Keratinocyte (primary cell): ENCODE results near the gene NTSR1.

Experiments
- EZH2 ChIP-seq: IDR thresholded peaks from one replicate; pipeline ENCODE4 v1.6.1; 2012; ENCODE audit warnings: inconsistent platforms, mild to moderate bottlenecking, low read length, moderate library complexity
- TF ChIP-seq, protein P1 (sequence below), 3 experiments: IDR thresholded peaks in 1 of 3; conservative IDR thresholded peaks in 1 of 3; optimal IDR thresholded peaks in 1 of 3; 2 replicates in 2 of 3; 3 replicates in 1 of 3; pipeline versions ENCODE3 to v1.5.1; 2011; ENCODE audit warnings: low read length in 3 of 3, mild to moderate bottlenecking in 3 of 3, moderate library complexity in 2 of 3, control low read depth in 1 of 3, inconsistent platforms in 1 of 3; ENCODE audit not compliant: insufficient read depth in 2 of 3; ENCODE audit errors: extremely low read depth in 1 of 3

DNA sequence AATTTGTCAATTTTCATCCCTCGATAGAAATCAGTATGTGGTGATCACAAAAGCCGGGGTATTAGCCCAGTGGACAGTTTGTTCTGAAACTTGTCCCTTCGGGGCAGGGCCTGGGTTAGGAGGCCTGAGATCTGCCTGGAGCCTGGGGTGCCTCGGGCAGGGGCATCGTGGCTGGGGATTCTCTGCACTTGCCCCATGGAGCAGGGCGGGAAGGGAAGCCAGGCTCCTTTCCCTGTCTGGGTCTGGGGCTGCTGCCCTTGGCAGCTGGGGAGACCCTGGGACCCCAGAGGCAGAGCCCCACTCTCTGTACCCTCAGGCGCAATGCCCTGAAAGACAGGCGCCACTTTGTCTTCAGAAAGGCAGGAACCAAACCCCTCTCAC, 27.4 kb downstream of the NTSR1 start:
- TF ChIP-seq, protein P1, sequence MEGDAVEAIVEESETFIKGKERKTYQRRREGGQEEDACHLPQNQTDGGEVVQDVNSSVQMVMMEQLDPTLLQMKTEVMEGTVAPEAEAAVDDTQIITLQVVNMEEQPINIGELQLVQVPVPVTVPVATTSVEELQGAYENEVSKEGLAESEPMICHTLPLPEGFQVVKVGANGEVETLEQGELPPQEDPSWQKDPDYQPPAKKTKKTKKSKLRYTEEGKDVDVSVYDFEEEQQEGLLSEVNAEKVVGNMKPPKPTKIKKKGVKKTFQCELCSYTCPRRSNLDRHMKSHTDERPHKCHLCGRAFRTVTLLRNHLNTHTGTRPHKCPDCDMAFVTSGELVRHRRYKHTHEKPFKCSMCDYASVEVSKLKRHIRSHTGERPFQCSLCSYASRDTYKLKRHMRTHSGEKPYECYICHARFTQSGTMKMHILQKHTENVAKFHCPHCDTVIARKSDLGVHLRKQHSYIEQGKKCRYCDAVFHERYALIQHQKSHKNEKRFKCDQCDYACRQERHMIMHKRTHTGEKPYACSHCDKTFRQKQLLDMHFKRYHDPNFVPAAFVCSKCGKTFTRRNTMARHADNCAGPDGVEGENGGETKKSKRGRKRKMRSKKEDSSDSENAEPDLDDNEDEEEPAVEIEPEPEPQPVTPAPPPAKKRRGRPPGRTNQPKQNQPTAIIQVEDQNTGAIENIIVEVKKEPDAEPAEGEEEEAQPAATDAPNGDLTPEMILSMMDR (optimal IDR thresholded peaks at IDR 0.05 in 1 of 3, IDR thresholded peaks at IDR 0.05 in 1 of 3, conservative IDR thresholded peaks at IDR 0.05 in 1 of 3; ENCODE audit: extremely low read depth in 1 of 3, insufficient read depth in 2 of 3, low read length in 3 of 3) = no peak
- no peak for TF ChIP-seq EZH2
